T-helper 22 cell (primary cell): ENCODE data around the gene EIF4H.
"Not testable (repeated sequence)": the region's sequence is repeated elsewhere in the genome, so short reads cannot be mapped to it uniquely, and the experiment has no call there.

Experiments used
- DNase-seq: peaks from one replicate; pipeline ENCODE4 v3.0.0-alpha.2; 2020; ENCODE audit warnings: low read depth

Gene EIF4H

DNA sequence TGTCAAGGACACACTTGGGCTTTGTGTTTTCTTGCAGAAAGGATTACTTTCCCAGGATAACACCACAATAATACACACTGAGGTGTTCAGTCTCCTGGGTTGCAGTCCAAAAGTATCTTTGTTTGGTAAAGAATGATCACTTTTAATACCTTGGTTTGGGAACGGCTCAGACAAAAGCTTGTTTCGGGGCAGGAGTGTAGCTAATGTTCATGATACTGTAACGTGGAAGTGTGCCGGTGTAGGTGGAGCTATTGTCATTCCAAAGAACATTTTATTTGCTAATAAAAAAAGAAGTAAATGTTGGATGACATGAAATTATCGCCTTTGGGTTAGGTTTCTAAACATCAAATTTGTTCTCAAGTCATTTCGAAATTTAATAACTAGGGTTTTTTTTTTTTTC, 1.2 kb downstream of the EIF4H start:
- no peak for DNase-seq

- DNase-seq, result no peak
These were observed 2.4 kb downstream of the EIF4H start for GRCh38 chr7:74176555-74176954.

DNA sequence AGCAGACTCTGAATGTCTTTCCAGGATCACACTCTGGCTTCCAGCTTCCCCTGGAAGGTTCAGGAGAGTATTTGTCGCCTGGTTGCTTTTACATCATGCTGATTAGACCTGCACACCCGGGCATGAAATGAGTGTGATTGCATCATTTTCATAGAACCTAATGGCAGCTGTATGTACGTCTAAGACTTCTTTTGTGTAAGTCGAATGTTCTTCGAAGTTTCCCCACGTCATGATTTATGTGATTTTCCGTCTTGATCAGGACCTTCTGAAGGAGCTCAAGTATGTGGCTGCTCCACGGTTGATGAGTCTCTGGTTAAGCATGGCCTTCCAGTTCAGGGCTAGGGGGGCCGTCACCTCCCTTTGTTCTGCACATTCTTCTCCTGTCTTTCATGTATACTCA, 4.5 kb downstream of the EIF4H start:
- no peak for DNase-seq

DNA sequence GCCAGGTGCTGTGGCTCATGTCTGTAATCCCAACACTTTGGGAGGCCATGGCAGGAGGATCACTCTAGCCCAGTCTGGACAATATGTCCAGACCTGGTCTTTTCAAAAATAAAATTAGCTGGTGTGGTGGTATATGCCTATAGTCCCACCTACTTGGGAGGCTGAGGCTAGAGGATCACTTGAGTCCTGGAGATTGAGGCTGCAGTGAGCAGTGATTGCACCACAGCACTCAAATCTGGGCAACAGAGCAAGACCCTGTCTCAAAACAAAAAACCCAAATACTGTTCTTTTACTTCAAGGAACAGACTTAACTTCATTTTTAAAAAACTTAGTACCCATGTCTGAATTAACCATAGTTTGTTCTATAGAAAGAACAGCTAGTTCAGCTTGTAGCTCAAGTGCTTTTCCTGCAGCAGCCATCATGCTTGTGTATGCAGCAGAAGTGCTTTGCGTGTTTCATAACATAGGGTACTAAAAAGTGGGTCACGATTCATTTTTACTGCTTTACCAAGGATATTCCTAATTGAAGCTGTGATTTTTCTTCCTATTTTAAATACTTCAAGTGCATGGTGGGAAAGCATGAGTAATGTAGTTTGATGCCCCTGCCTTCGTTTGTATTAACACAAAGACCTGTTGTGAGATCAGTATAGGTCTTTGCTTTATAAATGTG, 5.9 kb downstream of the EIF4H start:
- DNase-seq, result no peak

GRCh38 chr7:74180866-74181265, 6.7 kb downstream of the EIF4H start:
- no peak for DNase-seq

DNA sequence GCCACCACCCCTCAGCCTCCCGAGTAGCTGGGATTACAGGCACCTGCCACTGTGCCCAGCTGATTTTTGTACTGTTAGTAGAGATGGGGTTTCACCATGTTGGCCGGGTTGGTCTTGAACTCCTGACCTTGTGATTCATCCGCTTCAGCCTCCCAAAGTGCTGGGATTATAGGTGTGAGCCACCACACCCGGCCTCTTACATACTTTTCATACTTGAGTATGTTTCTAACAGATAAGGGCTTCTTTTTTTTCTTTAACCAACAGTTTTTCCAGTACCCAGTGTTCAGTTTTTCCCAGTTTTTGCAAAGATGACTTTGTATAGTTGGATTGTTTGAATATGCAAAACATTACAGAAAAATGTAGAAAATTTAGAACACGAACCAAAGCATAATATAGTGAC, 7.7 kb downstream of the EIF4H start:
- DNase-seq, result no peak

DNA sequence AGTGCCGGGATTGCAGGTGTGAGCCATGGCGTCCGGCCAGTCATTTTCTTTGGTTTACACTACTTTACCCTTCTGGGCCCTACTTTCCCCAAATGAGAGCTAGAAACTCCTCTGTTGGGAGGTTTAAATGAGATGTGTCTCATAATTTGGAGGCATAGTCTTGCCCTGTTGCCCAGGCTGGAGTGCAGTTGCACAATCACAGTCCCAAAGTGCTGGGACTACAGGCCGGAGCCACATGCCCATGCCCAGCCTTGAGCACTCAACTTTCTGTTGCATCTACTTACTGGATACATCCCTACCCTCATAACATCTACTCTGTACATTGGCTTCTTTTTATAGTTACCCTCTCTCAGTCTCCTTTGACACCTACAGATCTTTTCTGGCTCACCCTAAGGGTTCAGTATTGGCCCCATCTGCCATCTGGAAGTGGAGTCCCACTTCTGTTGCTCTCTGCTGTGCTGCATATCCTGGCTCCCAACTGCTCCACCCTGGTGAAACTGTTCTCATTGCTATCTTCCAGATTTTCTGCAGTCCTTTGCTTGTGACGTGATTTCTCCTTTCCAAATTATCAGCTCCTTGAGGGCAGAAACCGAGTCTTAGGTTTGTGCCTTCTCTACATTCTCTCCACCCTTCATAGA, 8.4 kb downstream of the EIF4H start:
- DNase-seq, result no peak

- DNase-seq, result no peak
These were observed 9.0 kb downstream of the EIF4H start for GRCh38 chr7:74183142-74183541.

DNA sequence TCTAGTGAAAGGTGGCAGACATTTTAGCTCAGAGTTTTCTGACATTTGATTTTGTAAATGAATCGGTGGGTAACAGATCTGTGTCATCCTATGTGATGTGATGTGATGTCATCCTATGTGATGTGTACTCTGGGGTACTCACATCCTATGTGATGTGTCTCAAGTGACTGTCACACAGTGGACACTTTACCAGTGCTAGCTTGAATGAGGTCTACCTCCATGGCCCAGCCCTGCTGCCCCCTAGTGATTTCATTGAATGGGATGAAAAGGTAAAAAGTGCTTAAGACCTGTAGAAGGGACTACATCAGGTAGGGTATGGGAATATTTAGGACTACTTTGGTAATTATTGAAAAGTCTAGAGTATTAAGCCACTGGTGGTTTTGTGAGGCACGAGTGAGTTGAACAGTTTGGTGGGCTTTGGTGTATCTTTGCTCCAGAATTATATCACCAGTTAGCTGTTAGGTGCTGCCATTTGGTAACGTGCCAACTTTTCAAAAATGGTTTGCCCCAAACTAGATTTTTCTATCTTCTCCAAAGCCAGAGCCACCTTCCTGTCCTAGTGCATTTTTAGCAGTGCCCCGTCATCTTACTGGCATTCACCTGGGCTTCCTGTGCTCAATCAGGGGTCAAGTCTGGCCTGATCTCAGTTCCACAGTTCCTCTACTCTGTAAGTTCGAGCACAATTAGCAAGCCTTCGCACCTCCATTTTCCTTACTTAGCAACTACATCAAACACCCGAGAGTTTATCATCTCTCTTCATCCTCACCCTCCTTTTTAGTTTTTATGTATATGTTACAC, 9.7 kb downstream of the EIF4H start:
- DNase-seq, result no peak

DNA sequence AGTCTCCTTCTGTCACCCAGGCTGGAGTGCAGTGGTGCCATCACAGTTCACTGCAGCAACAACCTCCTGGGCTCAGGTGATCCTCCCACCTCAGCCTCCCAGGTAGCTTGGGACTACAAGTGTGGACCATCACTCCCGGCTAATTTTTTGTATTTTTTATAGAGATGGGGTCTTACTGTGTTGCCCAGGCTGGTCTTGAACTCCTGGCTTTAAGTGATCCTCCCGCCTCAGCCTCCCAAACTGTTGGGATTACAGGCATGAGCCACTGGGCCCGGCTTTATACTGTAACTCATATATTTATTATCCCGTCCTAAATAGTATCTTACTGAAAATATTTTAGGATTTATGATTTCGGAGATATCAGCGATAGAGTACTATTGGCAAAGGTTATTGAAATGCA, 10.9 kb downstream of the EIF4H start:
- DNase-seq, result no peak

GRCh38 chr7:74185636-74186035, 11.5 kb downstream of the EIF4H start:
- DNase-seq, result no peak

- no peak for DNase-seq
These were observed 13.9 kb downstream of the EIF4H start for GRCh38 chr7:74187915-74188675.

DNA sequence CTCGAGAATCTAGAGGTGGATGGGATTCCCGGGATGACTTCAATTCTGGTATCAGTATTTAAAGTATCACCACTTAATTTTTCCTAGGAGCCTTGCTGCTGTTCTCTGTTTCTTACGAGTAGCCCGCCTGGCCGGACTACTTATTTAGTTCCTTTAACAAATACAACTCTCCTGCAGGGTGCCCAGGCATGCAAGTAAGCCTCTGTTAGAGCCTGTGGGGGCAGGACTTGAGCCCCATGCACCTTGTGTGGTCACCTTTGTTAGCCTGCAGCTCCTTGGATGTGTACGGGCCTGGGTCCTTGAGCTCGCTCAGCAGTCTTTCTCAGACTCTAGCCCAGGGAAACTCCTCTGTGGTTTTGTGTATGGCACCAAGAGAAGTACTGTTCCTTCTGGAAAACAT, 16.1 kb downstream of the EIF4H start:
- no peak for DNase-seq

DNA sequence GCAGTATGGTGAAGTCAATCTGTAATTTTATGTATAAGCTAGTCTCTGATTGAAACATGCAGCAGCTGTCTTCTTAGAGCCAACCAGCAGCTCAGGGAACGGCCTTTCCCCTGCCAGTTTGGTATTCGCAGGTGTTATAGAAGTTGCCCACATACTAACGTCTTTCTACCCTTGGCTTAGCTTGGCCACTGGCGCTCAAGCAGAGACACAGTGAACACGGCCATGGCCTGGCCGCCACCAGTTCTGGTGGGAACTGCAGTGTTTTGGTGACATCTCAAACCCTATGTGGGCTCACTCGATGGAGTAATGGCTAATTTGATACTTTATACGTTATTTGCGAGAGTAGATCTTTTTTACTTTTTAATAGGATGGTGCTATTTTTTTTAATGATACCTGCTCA, 17.1 kb downstream of the EIF4H start:
- no peak for DNase-seq

GRCh38 chr7:74193054-74193453, 18.9 kb downstream of the EIF4H start:
- no peak for DNase-seq

DNA sequence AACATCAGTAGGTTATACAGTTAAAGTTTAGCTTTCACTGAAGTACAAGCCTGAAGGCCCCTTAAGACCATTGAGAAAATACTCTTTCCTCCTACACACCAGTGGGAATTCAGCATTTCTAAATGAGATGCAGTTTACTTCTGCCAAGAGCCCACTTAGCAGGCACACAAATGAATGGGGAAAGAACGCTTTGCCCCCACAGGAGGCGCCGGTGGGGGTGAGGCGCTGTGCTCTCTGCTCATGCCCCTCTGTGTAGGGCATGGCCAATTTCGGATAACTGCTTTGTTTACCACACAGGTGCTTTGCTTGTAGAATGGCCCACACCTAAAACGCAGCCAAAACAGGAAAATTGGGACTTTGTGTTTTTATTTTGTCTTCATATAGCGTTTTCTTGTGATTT, 19.8 kb downstream of the EIF4H start:
- no peak for DNase-seq

DNA sequence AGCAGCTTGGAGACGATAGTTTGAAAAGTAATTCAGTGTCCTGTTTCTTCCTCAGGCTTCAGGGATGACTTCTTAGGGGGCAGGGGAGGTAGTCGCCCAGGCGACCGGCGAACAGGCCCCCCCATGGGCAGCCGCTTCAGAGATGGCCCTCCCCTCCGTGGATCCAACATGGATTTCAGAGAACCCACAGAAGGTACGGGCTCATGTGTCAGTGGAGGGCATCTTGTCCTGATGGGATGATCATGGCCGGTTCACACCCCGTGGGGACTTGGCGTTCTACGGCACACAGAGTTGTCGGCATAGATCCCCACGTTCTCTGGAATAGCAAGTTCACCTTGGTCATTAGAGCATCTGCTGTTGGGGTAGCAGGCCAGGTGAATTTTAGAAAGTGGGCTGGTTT, 20.5 kb downstream of the EIF4H start:
- no peak for DNase-seq

DNA sequence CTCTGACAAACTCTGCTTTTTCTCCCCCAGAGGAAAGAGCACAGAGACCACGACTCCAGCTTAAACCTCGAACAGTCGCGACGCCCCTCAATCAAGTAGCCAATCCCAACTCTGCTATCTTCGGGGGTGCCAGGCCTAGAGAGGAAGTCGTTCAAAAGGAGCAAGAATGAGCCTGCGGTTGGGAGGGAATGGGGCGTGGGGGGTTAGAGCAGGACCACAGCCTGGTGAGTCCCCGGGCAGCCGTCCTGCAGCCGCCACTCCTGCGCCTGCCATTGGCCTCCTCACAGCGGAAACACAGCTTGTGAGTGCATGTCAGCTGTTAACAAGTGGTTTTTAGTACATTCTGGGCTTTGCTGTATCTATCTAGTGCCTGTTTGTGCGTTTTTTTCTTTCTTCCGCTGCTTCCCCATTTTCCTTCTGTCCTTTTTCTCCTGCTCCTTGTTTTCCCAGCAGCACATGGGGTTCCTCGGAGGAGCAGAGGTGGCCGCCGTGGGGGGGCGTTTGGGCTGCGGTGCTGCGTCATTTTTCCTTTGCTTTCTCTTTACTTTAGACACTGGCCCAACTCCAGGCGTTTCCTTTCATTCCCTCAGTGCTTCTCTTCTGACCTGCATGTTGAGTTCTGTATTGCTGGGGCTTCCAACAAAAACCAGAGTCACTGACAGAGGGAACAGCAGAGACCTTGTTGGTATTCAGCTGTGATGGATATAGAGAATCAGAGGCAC, 21.1 kb downstream of the EIF4H start:
- DNase-seq, result not testable (repeated sequence)

GRCh38 chr7:74195968-74196654, 22.0 kb downstream of the EIF4H start:
- not testable (repeated sequence) for DNase-seq

DNA sequence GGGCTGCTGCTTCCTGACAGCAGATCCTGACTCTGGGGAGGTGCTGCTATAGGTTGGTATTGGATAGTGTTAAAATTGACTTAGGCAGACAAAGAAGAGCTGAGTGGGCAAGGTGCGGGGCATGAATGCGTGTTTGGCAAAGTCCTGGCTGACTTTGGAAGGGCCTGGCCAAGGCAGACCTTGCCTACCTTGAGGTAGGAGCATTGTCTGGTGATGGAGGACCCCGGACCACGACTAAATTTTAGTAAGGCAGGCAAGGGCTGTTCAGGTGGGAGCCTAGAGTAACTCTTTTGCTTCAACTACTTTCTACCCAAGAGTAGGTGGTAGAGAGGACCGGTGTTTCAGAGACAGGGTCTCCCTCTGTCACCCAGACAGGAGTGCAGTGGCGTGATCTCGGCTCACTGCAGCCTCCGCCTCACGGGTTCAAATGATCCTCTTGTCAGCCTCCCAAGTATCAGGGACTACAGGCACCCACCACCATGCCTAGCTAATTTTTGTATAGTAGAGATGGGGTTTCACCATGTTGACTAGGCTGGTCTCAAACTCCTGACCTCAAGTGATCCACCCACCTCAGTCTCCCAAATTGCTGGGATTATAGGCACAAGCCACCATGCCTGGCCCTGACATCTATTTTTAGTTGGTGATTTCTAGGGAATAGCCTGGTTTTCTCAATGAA, 23.4 kb downstream of the EIF4H start:
- DNase-seq, result no peak
